GM12872 (cell line): ENCODE measurements around the gene RFTN1.

ENCODE experiments used
- TF ChIP-seq, protein P1 (sequence below): IDR thresholded peaks from 3 replicates; pipeline ENCODE4 v1.5.1; 2011; ENCODE audit warnings: low read depth, mild to moderate bottlenecking, low read length, moderate library complexity; ENCODE audit not compliant: insufficient read depth

RFTN1 gene

DNA sequence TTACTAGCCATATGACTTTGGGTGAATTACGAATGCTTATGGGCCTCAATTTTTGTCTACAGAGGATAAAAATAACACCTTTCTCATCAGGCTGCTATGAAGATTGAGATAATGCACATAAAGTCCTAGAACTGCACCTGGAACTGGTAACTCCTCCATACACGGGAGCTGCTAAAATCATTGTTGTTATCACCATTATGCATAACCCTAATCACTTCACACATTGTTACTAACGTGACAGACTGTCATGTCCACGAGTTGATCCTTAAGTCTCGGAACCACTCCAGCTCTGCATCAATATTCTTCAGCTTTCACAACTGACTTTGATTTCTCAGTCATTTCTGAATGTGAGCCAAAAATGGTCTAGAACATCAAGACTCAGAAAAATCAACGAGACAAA lies 64.1 kb downstream of the RFTN1 start:
- TF ChIP-seq, protein P1, sequence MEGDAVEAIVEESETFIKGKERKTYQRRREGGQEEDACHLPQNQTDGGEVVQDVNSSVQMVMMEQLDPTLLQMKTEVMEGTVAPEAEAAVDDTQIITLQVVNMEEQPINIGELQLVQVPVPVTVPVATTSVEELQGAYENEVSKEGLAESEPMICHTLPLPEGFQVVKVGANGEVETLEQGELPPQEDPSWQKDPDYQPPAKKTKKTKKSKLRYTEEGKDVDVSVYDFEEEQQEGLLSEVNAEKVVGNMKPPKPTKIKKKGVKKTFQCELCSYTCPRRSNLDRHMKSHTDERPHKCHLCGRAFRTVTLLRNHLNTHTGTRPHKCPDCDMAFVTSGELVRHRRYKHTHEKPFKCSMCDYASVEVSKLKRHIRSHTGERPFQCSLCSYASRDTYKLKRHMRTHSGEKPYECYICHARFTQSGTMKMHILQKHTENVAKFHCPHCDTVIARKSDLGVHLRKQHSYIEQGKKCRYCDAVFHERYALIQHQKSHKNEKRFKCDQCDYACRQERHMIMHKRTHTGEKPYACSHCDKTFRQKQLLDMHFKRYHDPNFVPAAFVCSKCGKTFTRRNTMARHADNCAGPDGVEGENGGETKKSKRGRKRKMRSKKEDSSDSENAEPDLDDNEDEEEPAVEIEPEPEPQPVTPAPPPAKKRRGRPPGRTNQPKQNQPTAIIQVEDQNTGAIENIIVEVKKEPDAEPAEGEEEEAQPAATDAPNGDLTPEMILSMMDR: no peak

DNA sequence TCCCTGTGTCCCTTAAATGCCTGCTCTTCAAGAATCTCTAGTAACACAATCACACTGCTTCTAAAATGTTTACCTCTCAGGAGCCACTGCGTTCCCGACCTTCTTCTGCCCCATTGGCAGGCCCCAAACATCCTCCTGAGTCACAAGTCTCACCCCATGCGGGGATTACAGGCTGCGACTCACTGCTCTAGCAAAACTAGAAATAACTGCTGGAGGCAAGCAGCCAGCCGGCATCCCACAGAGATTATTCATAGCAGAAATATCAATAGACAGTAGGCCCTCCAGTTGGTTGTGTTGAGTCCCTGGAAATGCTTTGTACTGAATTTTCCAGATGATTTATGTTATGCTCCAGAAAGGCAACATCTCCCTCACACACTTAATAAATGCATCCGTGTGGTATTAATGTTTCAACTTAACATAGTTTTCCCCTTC lies 64.8 kb downstream of the RFTN1 start:
- TF ChIP-seq, protein P1: no peak

DNA sequence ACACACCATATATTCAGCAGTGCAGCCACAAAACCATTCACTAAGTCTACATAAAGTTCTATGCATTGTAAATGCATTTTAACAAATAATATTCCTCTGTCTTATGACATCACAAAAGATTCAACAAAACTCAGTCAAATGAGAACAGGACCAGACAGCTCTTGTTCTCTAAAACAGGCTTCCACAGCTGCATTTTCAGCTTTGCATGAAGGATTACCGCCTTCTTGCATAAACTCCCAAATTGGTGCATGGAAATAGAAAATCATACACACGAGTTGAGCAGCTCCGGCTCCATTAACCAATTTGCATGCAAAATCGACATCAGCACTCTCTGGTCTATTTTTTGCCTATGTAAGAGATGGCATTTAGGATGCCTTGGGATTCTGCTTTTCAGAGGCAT lies 66.4 kb downstream of the RFTN1 start:
- TF ChIP-seq, protein P1: no peak

DNA sequence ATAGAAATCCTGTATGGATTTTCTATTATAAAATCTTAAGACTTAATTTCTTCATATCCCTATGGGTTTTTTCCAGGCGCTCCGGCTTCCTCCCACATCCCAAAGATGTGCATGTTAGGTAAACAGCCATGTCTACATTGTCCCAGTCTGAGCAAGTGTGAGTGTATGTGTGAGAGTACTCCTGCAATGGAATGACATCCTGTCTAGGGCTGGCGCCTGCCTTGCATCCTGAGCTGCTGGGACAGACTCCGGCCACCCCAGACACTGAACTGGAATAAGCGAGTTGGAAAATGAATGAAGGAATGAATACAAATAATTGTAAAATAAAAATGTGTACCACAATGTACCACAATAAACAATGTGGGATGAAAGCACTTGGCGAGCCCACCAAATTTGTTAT lies 69.2 kb downstream of the RFTN1 start:
- TF ChIP-seq, protein P1: no peak

DNA sequence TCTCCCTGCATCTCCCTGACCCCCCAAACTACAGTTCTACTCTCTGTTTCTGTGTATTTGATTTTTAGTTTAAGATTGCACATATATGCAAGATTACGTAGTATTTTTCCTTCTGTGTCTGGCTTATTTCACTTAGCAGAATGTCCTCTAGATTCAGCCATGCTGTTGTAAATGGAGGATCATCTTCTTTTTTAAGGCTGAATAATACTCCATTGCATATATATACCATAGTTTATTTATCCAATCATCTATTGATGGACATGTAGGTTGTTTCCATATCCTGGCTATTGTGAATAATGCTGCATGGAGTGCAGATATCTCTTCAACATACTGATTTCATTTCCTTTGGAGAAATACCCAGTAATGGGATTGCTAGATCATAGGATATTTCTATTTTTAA lies 70.8 kb downstream of the RFTN1 start:
- TF ChIP-seq, protein P1: no peak

DNA sequence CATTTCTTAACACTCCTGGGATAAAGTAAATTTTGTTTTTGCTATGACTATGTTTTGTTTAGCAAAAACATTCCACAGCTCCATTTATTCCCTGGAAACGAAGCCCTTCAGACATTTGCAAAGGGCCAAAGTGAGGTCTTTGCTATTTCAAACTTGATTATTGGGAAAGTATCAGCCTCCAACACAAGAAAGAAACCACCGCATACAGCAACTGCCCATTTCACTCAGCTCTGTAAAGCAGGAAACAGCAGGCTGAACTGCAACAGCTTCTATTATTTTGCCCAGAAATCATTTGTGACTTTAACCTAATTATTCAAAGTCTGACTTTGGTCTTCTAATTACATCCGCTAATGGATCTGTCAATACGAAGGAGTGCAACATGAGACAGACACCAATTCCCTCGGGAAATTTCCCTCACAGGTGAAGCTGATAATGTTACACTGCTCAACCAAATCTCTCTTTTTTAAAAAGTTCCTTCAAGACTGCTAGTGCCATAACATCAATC lies 72.1 kb downstream of the RFTN1 start:
- TF ChIP-seq, protein P1: no peak

DNA sequence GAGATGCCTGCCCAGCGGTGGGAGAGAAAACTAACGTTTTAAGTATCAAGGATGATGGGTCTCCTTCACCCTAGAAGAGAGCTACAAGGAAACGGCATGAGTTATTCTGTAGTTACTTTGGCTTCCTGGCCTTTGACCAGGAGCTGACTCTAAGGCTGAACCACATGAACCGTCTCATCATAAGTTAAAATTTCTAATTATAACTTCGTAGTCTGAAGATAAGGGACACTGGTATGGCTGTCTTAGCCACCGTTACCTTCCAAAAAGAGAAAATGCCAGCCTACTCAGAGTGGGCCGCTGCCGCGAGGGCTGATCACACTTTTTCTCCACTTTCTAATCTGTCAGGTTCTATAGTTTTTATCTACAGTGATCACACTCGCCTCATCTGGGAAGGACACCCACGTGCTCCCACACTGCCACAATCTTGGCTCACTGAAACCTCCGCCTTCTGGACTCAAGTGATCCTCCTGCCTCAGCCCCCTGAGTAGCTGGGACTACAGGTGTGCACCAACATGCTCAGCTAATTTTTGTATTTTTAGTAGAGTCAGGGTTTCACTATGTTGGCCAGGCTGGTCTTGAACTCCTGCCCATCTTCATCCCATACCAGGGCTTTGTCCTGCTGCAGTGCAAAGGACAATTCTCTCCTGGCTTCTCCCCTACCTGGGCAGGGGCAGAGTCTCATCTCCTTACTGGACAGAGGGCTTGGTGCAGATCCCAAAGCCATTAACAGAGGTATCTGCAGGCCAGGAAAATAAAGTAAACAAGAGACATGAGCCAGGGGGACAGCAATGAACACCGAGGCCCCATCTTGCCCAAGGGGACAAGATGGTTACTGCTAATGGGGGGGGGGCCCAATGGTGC lies 73.4 kb downstream of the RFTN1 start:
- TF ChIP-seq, protein P1: no peak
